RWPE1 (cell line): Measurements from ENCODE around the gene MAP4K2.

Source experiments
- CTCF ChIA-PET: fragments of 350-600 bp; sonication (Branson Sonifier 250); formaldehyde crosslinking; extraction: SDS; loops from one replicate; lab custom pipeline; 2021; lab: Yijun Ruan, JAX
- POLR2A ChIA-PET: fragments of 400-600 bp; formaldehyde crosslinking; extraction: SDS; loops from one replicate; lab custom pipeline; 2020; ENCODE audit warnings: antibody characterized with exemption; ENCODE audit not compliant: low non-redundant PET; lab: Yijun Ruan, JAX
- DNase-seq: peaks from one replicate; pipeline ENCODE4 v3.0.0; 2012; ENCODE audit warnings: low spot score
- H3K27ac ChIP-seq: fragments of 450-650 bp; 2 replicates; pipeline ENCODE4 v1.5.1; 2017
- TF ChIP-seq, protein P1 (sequence below): fragments of 450-650 bp; conservative IDR thresholded peaks from 2 replicates; pipeline ENCODE4 v1.5.1; 2017; ENCODE audit warnings: low read depth, mild to moderate bottlenecking

Gene MAP4K2

DNA sequence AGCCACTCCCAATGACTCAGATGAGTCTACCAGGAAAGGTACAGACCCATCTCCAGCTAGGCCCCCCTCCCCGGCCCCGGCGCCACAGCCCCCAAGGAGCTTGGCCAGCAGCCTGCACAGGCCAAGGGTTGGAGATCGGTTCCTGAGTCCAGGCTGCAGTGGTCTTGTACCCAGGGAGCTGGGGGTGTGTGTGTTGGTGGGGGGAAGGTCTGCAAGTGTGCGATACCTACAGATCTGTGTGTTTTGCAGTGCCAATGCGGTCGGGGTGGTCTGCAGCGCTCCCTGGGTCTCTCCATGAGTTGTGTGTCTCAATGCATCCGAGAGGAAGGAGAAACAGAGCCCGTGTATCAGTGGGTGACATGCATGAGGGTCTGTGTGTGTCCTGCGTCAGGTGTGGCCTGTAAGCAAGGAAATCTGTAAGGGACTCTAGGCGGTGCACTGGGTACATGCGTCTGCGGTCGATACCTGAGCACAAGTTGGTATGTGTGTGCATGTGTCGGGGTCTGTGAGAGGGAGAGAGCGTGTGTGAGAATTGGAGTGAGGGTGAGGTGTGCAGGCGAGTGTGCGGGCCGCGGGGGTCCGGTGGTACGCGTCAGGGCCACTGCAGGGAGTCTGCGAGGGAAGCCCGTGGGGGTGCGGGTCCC lies 40.8 kb upstream of the MAP4K2 start:
- H3K27ac ChIP-seq = peak overlapping the region; percentile 99
- TF ChIP-seq, protein P1, sequence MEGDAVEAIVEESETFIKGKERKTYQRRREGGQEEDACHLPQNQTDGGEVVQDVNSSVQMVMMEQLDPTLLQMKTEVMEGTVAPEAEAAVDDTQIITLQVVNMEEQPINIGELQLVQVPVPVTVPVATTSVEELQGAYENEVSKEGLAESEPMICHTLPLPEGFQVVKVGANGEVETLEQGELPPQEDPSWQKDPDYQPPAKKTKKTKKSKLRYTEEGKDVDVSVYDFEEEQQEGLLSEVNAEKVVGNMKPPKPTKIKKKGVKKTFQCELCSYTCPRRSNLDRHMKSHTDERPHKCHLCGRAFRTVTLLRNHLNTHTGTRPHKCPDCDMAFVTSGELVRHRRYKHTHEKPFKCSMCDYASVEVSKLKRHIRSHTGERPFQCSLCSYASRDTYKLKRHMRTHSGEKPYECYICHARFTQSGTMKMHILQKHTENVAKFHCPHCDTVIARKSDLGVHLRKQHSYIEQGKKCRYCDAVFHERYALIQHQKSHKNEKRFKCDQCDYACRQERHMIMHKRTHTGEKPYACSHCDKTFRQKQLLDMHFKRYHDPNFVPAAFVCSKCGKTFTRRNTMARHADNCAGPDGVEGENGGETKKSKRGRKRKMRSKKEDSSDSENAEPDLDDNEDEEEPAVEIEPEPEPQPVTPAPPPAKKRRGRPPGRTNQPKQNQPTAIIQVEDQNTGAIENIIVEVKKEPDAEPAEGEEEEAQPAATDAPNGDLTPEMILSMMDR = no peak
- POLR2A ChIA-PET = interaction anchor here (0.6 to 0.7 kb wide), 2 partner anchors 57 to 170 kb away, joined by 3 read pairs; partner anchors contain the start of gene ARL2
- CTCF ChIA-PET = interaction anchor here (0.6 to 2.5 kb wide), 9 partner anchors 25 to 346 kb away, joined by 3 to 13 read pairs (median 3); partner anchors contain the start of genes ARL2 and PYGM
- DNase-seq = peak; percentile 25

DNA sequence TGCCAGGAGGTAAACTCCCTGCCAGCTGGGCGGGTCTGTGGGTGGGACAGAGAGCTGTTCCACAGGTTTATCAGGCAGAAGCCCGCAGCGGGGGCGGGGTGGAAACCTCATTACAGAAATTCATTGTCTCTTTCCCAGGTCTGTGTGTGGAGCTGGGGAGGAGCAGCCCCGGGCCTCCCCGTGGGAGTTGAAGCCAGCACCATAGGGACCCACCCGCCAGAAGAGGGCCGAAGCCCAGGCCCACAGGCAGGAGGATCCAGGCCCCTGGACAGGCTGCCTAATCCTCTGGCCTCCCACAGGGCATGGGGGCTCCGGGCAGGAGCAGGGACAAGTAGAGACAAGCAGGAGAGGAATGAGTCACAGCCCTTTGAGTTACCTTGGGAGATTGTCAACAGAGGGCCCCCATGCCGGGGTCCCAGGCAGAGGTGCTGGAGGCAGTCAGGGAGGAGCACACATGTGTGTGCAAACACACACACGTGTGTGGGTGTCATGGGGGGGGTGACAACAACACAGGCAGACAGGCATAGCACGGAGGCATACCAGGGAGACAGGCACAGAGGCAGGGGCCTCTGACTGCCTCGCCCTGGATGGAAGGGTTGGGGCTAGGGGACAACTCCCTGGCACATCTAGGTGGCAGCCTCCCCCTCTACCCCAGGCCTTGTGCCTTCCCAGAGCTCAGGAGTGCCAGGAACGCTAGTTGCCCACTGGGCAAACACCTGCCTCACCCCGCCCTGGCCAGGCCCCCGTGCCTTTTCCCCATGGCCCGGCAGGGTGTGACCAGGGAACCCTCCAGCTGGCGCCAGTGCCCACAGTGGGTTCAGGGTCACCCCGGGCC lies 40.1 kb upstream of the MAP4K2 start:
- ChIA-PET POLR2A (interaction anchor here (0.6 to 0.7 kb wide), 2 partner anchors 23 to 171 kb away, joined by 3 to 6 read pairs; partner anchors contain the start of gene ARL2), CTCF (interaction anchor here (0.7 to 2.5 kb wide), 9 partner anchors 25 to 267 kb away, joined by 3 to 13 read pairs (median 3); partner anchors contain the start of genes ARL2 and PYGM)
- H3K27ac ChIP-seq = peak overlapping the region; percentile 99
- DNase-seq = peak; percentile 94
- TF ChIP-seq, protein P1 = no peak

DNA sequence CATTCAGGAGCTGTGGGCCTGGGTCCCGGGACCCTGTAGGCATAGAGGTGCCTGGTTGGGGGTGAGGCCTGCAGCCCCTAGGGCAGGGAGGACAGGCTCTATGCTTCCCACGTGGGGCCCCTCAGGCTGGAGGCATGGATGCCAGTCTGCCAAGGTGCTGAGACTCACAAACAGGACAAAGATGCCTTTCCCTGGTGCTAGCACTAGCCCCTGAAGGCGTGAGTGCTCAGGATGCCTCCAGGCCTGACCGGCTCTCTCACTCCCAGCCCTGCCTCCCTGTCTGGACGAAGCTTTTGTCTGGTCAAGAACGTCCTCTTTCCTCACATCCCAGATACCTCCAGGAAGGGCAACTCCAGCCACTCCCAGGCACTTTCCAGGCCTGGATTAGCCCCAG lies 39.3 kb upstream of the MAP4K2 start:
- ChIA-PET CTCF (interaction anchor here (0.7 to 1.3 kb wide), 3 partner anchors 39 to 268 kb away, joined by 3 to 5 read pairs (median 4); no protein-coding TSS in a partner anchor), POLR2A (interaction anchor here (0.6 kb wide), 1 partner anchor 22 kb away, joined by 6 read pairs; no protein-coding TSS in a partner anchor)
- TF ChIP-seq, protein P1 = no peak
- H3K27ac ChIP-seq = peak overlapping the region; percentile 99
- peak; percentile 44 for DNase-seq

GRCh38 chr11:64841592-64842365 lies 38.8 kb upstream of the MAP4K2 start:
- peak overlapping the region; percentile 99 for H3K27ac ChIP-seq
- DNase-seq = peak; percentile 12
- POLR2A ChIA-PET = no interaction called here
- TF ChIP-seq, protein P1 = no peak
- CTCF ChIA-PET = interaction anchor here (0.7 to 1.3 kb wide), 3 partner anchors 27 to 46 kb away, joined by 4 to 7 read pairs (median 5); no protein-coding TSS in a partner anchor

- CTCF ChIA-PET = interaction anchor here (0.5 kb wide), 1 partner anchor 115 kb away, joined by 8 read pairs; no protein-coding TSS in a partner anchor
- TF ChIP-seq, protein P1 = no peak
- POLR2A ChIA-PET = no interaction called here
- DNase-seq = no peak
- H3K27ac ChIP-seq = peak overlapping the region; percentile 99
Observed at GRCh38 chr11:64839887-64840782, 37.1 kb upstream of the MAP4K2 start.
